Parathyroid adenoma (tissue), 2 donors: ENCODE results near the gene AMDHD1.

Experiments
- H2AFZ ChIP-seq: fragments of 300-600 bp; sonication (generic); one replicate; pipeline ENCODE4 v1.7.0; 2017; ENCODE audit warnings: antibody characterized with exemption, mild to moderate bottlenecking
- H3K27ac ChIP-seq: fragments of 300-600 bp; sonication (generic); one replicate; pipeline ENCODE4 v1.7.0; 2017
- H3K27me3 ChIP-seq: fragments of 300-600 bp; sonication (generic); one replicate; pipeline ENCODE4 v1.7.0; 2017; ENCODE audit warnings: low read length; ENCODE audit not compliant: control insufficient read depth, insufficient read depth
- H3K36me3 ChIP-seq: fragments of 300-600 bp; sonication (generic); one replicate; pipeline ENCODE4 v1.7.0; 2017; ENCODE audit warnings: low read length; ENCODE audit not compliant: control insufficient read depth, insufficient read depth
- H3K4me1 ChIP-seq: fragments of 300-600 bp; sonication (generic); one replicate; pipeline ENCODE4 v1.7.0; 2017; ENCODE audit warnings: control low read depth
- H3K4me2 ChIP-seq: fragments of 300-600 bp; sonication (generic); one replicate; pipeline ENCODE4 v1.7.0; 2017; ENCODE audit warnings: low read length
- H3K4me3 ChIP-seq: fragments of 300-600 bp; sonication (generic); one replicate; pipeline ENCODE4 v1.7.0; 2017; ENCODE audit warnings: low read depth, low read length
- H3K79me2 ChIP-seq: fragments of 300-600 bp; sonication (generic); one replicate; pipeline ENCODE4 v1.7.0; 2017; ENCODE audit warnings: control low read depth
- H3K9ac ChIP-seq: fragments of 300-600 bp; sonication (generic); one replicate; pipeline ENCODE4 v1.7.0; 2017; ENCODE audit warnings: mild to moderate bottlenecking
- H3K9me3 ChIP-seq: fragments of 300-600 bp; sonication (generic); one replicate; pipeline ENCODE4 v1.7.0; 2017; ENCODE audit warnings: low read length; ENCODE audit not compliant: control insufficient read depth
- TF ChIP-seq, protein P1 (sequence below): fragments of 300-600 bp; sonication (generic); IDR thresholded peaks from one replicate; pipeline ENCODE4 v1.7.0; 2017; ENCODE audit warnings: antibody characterized with exemption, mild to moderate bottlenecking
- donor health status: primary hyperparathyroidism.

AMDHD1 gene

GRCh38 chr12:95942524-95943329 is 404 bp upstream of the AMDHD1 start, which contains the start of gene CCDC38:
TSS of gene CCDC38 (minus strand) at chr12:95942614. CDS start at chr12:95936509, 6,105 bp downstream.
- H3K27me3 ChIP-seq = no peaks in the 10 kb centered on the region
- TF ChIP-seq, protein P1, sequence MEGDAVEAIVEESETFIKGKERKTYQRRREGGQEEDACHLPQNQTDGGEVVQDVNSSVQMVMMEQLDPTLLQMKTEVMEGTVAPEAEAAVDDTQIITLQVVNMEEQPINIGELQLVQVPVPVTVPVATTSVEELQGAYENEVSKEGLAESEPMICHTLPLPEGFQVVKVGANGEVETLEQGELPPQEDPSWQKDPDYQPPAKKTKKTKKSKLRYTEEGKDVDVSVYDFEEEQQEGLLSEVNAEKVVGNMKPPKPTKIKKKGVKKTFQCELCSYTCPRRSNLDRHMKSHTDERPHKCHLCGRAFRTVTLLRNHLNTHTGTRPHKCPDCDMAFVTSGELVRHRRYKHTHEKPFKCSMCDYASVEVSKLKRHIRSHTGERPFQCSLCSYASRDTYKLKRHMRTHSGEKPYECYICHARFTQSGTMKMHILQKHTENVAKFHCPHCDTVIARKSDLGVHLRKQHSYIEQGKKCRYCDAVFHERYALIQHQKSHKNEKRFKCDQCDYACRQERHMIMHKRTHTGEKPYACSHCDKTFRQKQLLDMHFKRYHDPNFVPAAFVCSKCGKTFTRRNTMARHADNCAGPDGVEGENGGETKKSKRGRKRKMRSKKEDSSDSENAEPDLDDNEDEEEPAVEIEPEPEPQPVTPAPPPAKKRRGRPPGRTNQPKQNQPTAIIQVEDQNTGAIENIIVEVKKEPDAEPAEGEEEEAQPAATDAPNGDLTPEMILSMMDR = no peak

DNA sequence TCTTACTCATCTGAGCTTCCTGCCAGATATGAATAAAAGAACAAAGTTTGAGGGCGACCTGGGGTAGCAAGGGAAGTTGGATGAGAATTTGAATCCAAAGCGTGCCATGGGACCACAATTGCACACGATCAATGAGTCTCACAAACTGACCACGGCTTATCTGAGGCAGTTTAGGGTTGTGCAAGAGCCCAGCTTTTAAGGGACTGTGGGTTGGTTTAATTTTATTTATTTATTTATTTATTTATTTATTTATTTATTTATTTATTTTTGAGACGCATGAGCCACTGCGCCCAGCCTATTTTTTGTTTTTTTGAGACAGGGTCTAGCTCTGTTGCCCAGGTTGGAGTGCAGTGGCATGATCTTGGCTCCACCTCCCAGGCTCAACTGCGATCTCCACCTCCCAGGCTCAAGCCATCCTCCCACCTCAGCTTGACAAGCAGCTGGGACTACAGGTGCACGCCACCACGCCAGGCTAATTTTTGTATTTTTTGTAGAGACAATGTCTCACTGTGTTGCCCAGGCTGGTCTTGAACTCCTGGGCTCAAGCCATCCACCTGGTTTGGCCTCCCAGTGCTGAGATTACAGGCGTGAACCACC is 1.1 kb downstream of the AMDHD1 start:
- no peak overlapping the region for H3K27ac ChIP-seq
- no peak overlapping the region for H3K4me3 ChIP-seq
- peaks cover 3% of the 10 kb centered on the region for H3K4me1 ChIP-seq
- no peaks in the 10 kb centered on the region for H3K9me3 ChIP-seq
- H3K36me3 ChIP-seq = no peaks in the 10 kb centered on the region
- no peak overlapping the region for H3K9ac ChIP-seq
- H2AFZ ChIP-seq = no peak overlapping the region
- no peak overlapping the region for H3K4me2 ChIP-seq
- TF ChIP-seq, protein P1 = no peak
- no peaks in the 10 kb centered on the region for H3K79me2 ChIP-seq
- H3K27me3 ChIP-seq = no peaks in the 10 kb centered on the region

More at GRCh38 chr12:95942524-95943329, 404 bp upstream of the AMDHD1 start, which contains the start of gene CCDC38:
- Histone ChIP-seq H3K4me3 (peak within 1 kb of the TSS; percentile 92), H3K9ac (no peak within 1 kb of the TSS), H2AFZ (peak within 1 kb of the TSS; percentile 82), H3K4me2 (peak within 1 kb of the TSS; percentile 78), H3K9me3 (no peaks in the 10 kb centered on the region), H3K79me2 (no peaks in the 10 kb centered on the region), H3K27ac (peak within 1 kb of the TSS; percentile 53), H3K36me3 (no peaks in the 10 kb centered on the region), H3K4me1 (peaks cover 3% of the 10 kb centered on the region)

DNA sequence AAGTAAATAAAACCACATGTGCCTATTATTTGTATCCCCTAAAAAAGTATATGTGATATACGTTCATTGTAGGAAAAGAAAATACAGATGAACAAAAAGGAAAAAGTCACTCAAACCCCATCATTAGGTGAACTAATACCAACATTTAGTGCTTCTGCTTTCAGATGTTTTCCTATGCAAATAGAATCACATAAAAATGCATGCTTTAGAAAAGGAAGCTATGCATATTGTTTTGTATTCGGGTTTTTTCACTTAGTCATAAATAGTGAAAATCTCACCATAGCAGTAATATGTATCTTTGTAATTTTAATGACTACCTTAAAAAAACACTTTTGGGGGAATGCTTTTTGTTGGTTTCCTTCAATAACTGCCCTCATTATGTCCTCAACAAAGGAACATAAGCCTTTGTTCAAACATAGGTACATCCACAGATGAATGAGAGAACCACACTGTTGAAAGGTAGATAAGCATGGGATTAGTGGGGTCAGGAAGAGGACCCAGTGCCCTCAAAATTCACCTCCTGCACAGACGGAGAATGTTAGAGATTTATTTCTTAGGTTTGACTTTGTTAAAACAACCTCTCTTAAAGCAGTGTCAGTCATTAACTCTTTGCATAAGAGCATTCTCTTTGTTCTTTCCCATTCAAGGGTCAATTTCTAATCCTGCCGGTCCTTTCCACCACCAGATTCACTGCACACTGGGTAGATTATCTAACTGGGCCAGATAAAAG is 6.5 kb downstream of the AMDHD1 start:
- peaks cover 3% of the 10 kb centered on the region for H3K9me3 ChIP-seq
- no peaks in the 10 kb centered on the region for H3K27me3 ChIP-seq
- H2AFZ ChIP-seq = no peak overlapping the region
- H3K4me2 ChIP-seq = no peak overlapping the region
- no peaks in the 10 kb centered on the region for H3K4me1 ChIP-seq
- H3K27ac ChIP-seq = no peak overlapping the region
- no peaks in the 10 kb centered on the region for H3K79me2 ChIP-seq
- H3K4me3 ChIP-seq = no peak overlapping the region
- TF ChIP-seq, protein P1 = no peak
- no peaks in the 10 kb centered on the region for H3K36me3 ChIP-seq
- H3K9ac ChIP-seq = no peak overlapping the region

- Histone ChIP-seq H3K9ac (no peak overlapping the region), H3K4me3 (no peak overlapping the region)
Measured at GRCh38 chr12:95951515-95951914, 8.4 kb downstream of the AMDHD1 start.

More at GRCh38 chr12:95951515-95951914, 8.4 kb downstream of the AMDHD1 start:
- Histone ChIP-seq H3K4me1 (no peaks in the 10 kb centered on the region), H2AFZ (no peak overlapping the region), H3K4me2 (no peak overlapping the region), H3K27me3 (no peaks in the 10 kb centered on the region), H3K9me3 (peaks cover 3% of the 10 kb centered on the region), H3K36me3 (no peaks in the 10 kb centered on the region), H3K79me2 (no peaks in the 10 kb centered on the region), H3K27ac (no peak overlapping the region)
- TF ChIP-seq, protein P1 = no peak
